NCI-H345 treated with DMSO at 0.1 percent for 48 hours (cell line): Measurements from ENCODE around the gene HIGD1C.

Experiments
- DNase-seq: peaks from one replicate; lab custom pipeline; 2025; ENCODE audit not compliant: unreplicated experiment; lab: John Stamatoyannopoulos, UW

HIGD1C gene

DNA sequence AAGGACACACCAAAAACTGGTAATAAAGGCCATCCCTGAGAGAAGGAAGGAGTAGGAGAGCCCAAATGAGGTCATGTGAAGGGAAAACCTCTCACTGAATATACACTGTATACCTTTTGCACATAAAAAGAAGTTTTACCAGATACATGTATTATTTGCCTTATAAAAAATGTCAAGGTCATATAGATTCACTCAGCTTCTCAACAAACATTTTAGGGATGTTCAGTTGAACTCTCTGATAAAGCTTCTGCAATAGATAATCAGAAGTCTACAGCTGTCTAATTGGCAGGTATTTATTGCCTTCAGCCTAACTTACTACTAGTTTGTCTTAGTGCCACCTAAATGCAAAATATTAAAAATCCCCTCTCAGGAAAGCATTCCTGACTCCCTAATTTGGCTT lies 65.1 kb downstream of the HIGD1C start:
- no peak for DNase-seq

DNA sequence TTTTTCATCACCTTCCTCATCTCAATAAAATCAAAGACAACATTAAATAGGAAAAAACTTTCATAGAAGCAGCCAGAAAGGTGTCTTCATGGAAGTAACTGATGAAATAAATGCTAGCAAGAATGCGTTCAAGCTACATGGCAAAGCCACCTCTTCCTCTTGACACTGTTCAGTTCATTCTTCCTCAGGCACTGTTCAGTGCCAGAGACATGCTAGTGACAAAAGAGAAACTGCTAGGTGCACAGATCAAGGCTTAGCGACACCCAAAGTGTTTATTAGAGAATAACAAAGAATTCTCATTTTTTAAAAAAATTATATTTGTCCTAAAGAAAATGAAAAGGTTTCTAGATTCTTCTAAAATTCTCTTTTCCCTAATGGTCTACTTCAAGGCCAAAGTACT lies 66.6 kb downstream of the HIGD1C start:
- no peak for DNase-seq

DNA sequence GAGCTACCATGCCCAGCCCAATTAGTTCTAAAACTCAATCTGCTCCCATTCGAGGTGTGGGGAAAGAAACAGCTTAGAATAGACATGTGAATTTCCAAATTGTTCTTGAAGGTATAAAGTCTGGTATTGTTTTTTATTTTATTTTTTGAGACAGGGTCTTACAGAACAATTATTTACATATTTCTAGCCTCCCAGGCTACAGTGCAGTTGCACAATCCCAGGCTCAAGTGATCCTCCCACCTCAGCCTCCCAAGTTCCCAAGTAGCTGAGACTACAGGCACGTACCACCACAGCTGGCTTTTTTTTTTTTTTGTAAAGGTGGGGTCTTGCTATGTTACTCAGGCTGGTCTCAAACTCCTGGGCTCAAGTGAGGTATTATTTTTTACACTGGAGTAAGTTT lies 67.6 kb downstream of the HIGD1C start:
- DNase-seq: no peak
